A549 (cell line): Measurements from ENCODE around the gene TIMP3.

Experiments used
- MYC ChIP-seq: IDR thresholded peaks from 2 replicates; pipeline ENCODE4 v1.6.1; 2012; ENCODE audit warnings: mild to moderate bottlenecking, inconsistent platforms, low read length, improper control_type of control experiment, borderline replicate concordance
- POLR2AphosphoS2 ChIP-seq: conservative IDR thresholded peaks from 2 replicates; pipeline ENCODE4 v1.6.1; 2012; ENCODE audit warnings: low read length, improper control_type of control experiment, inconsistent platforms
- RAD21 ChIP-seq, 2 experiments: fragments of >200 bp in 1 of 2; sonication (Bioruptor Twin) in 1 of 2; formaldehyde crosslinking in 1 of 2; IDR thresholded peaks in 1 of 2; conservative IDR thresholded peaks in 1 of 2; 2 replicates in 1 of 2; 3 replicates in 1 of 2; pipeline ENCODE4 v1.6.1; 2012 to 2018; ENCODE audit warnings: inconsistent platforms in 1 of 2

DNA sequence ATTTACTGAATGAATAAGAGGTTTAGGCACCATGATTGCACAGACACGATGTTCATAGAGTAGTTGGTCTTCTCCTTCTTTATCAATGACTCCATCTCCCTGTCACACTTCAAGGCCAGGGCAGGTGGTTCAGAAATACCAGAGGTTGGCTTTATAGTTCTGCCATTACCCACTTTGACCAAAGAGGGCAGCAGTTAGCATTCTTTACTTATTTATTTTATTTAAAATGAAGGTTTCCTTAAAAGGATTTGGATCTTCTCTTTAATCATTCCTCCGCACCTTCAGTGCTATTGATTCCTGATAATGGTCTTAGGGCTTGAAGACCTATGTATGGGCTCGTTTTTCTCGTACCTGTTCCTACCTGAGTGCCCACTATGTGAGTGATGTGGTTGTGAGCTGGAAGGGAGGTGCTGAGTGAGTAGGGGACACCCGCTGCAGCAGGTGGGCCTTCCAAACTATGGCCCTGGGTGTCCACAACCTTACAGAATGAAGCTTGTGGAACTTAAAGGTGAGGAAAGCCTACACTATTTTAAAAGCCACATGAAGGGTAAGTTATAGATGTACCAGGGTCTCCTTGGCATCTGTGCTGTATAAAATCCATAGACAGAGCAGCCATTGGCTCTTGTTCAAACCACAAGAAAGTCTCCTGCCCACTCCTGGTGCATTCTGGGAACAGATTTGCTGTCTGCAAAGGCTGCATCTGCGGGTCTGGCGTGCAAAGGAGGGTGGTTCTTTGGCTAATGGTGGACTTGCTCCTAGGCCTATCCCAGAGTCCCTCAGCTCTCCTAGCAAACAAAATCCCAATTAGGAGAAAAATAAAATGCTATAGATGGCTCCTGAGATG lies 35.0 kb downstream of the TIMP3 start:
- TF ChIP-seq RAD21 (conservative IDR thresholded peaks at IDR 0.05 in 1 of 2, IDR thresholded peaks at IDR 0.05 in 1 of 2) (no peak), POLR2AphosphoS2 (no peak), MYC (no peak)
